ENCODE measurements around the gene ENTREP1. TPM values are rescaled to one million over a fixed set of nuclear protein-coding genes. Genes with fewer than 3 reads are reported as not detected.
"Not testable (repeated sequence)": the region's sequence is repeated elsewhere in the genome, so short reads cannot be mapped to it uniquely, and the experiment has no call there.

Gene ENTREP1
- polyA plus RNA-seq, 2 donors: 5.7 to 6.4 TPM

DNA sequence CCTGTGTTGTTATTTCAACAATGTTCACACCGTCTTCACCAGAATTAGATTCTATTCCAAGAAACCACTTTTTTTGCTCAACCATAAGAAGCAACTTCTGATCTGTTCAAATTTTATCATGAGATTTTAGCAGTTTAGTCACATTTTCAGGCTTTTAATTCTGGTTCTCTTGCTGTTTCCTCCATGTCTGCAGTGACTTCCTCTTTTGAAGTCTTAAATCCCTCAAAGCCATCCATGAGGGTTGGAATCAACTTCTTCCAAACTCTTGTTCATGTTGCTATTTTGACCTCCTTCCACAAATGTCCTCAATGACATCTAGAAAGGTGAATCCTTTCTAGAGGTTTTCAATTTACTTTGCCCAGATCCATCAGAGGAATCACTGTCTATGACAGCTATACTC is 25.7 kb upstream of the ENTREP1 start:
- H3K36me3 ChIP-seq (ENCODE audit: control insufficient read depth in 2 of 2, insufficient read depth in 2 of 2, low read length in 1 of 2): no peaks in the 10 kb centered on the region
- no peaks in the 10 kb centered on the region for H3K27me3 ChIP-seq (ENCODE audit: control insufficient read depth in 1 of 2, insufficient read depth in 2 of 2, low read length in 2 of 2)
- 61 to 79% methylated on average over 1 of the region's 1 CpG for WGBS, 2 donors
- no peaks in the 10 kb centered on the region for H3K9me3 ChIP-seq (ENCODE audit: control insufficient read depth in 2 of 2, insufficient read depth in 1 of 2, low read depth in 1 of 2, low read length in 1 of 2)
- H3K4me1 ChIP-seq (ENCODE audit: control insufficient read depth in 2 of 2, insufficient read depth in 2 of 2, low read length in 1 of 2): no peaks in the 10 kb centered on the region
- no peak overlapping the region for H3K4me3 ChIP-seq (ENCODE audit: low read depth in 1 of 2, low read length in 2 of 2)
- no peak overlapping the region for H3K27ac ChIP-seq (ENCODE audit: low read depth in 2 of 2, low read length in 1 of 2)

DNA sequence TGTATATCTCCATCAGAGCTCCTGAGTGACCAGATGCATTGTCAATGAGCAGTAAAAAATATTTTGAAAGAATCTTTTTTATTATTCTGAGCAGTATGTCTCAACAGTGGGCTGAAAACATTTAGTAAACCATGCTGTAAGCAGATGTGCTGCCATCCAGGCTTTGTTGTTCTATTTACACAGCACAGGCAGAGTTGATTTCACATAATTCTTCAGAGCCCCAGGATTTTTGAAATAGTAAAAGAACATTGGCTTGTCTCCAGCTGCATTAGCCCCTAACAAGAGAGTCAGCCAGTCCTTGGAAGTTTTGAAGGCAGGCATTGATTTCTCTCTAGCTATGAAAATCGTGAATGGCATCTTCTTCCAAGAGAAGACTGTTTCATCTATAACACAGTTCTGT is 25.2 kb upstream of the ENTREP1 start:
- 27 to 35% methylated on average over 1 of the region's 1 CpG for WGBS, 2 donors
- Histone ChIP-seq H3K9me3 (ENCODE audit: control insufficient read depth in 2 of 2, insufficient read depth in 1 of 2, low read depth in 1 of 2, low read length in 1 of 2) (no peaks in the 10 kb centered on the region), H3K4me3 (ENCODE audit: low read depth in 1 of 2, low read length in 2 of 2) (no peak overlapping the region), H3K27me3 (ENCODE audit: control insufficient read depth in 1 of 2, insufficient read depth in 2 of 2, low read length in 2 of 2) (no peaks in the 10 kb centered on the region), H3K4me1 (ENCODE audit: control insufficient read depth in 2 of 2, insufficient read depth in 2 of 2, low read length in 1 of 2) (no peaks in the 10 kb centered on the region), H3K27ac (ENCODE audit: low read depth in 2 of 2, low read length in 1 of 2) (no peak overlapping the region), H3K36me3 (ENCODE audit: control insufficient read depth in 2 of 2, insufficient read depth in 2 of 2, low read length in 1 of 2) (no peaks in the 10 kb centered on the region)

DNA sequence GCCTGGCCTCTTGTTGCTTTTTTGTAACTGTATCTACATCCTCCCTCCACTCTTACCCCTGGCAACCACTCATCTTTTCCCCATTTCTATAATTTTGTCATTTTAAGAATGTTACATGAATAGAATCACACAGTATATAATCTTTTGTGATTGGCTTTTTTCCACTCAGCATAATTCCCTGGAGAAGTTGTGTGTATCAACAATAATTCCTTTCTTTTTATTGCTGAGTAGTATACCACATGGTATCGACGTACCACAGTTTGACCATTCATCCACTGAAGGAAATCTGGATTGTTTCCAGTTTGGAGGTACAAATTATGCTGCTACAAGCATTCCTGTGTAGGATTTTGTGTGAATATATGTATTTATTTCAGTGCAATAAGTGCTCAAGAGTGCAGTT is 21.7 kb upstream of the ENTREP1 start:
- H3K4me3 ChIP-seq (ENCODE audit: low read depth in 1 of 2, low read length in 2 of 2): no peak overlapping the region
- H3K27ac ChIP-seq (ENCODE audit: low read depth in 2 of 2, low read length in 1 of 2): no peak overlapping the region
- no peaks in the 10 kb centered on the region for H3K4me1 ChIP-seq (ENCODE audit: control insufficient read depth in 2 of 2, insufficient read depth in 2 of 2, low read length in 1 of 2)
- no peaks in the 10 kb centered on the region for H3K9me3 ChIP-seq (ENCODE audit: control insufficient read depth in 2 of 2, insufficient read depth in 1 of 2, low read depth in 1 of 2, low read length in 1 of 2)
- H3K27me3 ChIP-seq (ENCODE audit: control insufficient read depth in 1 of 2, insufficient read depth in 2 of 2, low read length in 2 of 2): no peaks in the 10 kb centered on the region
- WGBS, 2 donors: 85 to 89% methylated on average over 2 of the region's 2 CpGs
- no peaks in the 10 kb centered on the region for H3K36me3 ChIP-seq (ENCODE audit: control insufficient read depth in 2 of 2, insufficient read depth in 2 of 2, low read length in 1 of 2)

DNA sequence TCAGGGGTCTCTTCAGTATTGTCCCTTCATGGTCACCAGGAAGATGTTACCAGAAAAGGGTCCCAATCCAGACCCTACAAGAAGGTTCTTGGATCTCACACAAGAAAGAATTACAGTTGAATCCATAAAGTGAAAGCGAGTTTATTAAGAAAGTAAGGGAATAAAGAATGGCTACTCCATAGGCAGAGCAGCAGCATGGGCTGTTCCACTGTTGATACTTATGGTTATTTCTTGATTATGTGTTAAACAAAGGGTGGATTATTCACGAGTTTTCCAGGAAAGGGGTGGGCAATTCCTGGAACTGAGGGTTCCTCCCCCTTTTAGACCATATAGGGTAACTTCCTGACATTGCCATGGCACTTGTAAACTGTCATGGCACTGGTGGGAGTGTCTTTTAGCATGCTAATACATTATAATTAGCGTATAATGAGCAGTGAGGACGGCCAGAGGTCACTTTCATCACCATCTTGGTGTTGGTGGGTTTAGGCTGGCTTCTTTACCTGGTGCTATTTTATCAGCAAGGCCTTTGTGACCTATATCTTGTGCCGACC is 18.0 kb upstream of the ENTREP1 start:
- not testable (repeated sequence) for H3K27ac ChIP-seq (ENCODE audit: low read depth in 2 of 2, low read length in 1 of 2); H3K36me3 ChIP-seq (ENCODE audit: control insufficient read depth in 2 of 2, insufficient read depth in 2 of 2, low read length in 1 of 2); H3K4me1 ChIP-seq (ENCODE audit: control insufficient read depth in 2 of 2, insufficient read depth in 2 of 2, low read length in 1 of 2); H3K4me3 ChIP-seq (ENCODE audit: low read depth in 1 of 2, low read length in 2 of 2); H3K9me3 ChIP-seq (ENCODE audit: control insufficient read depth in 2 of 2, insufficient read depth in 1 of 2, low read depth in 1 of 2, low read length in 1 of 2); H3K27me3 ChIP-seq (ENCODE audit: control insufficient read depth in 1 of 2, insufficient read depth in 2 of 2, low read length in 2 of 2)
- WGBS, 2 donors: 77 to 80% methylated on average over 5 of the region's 5 CpGs

DNA sequence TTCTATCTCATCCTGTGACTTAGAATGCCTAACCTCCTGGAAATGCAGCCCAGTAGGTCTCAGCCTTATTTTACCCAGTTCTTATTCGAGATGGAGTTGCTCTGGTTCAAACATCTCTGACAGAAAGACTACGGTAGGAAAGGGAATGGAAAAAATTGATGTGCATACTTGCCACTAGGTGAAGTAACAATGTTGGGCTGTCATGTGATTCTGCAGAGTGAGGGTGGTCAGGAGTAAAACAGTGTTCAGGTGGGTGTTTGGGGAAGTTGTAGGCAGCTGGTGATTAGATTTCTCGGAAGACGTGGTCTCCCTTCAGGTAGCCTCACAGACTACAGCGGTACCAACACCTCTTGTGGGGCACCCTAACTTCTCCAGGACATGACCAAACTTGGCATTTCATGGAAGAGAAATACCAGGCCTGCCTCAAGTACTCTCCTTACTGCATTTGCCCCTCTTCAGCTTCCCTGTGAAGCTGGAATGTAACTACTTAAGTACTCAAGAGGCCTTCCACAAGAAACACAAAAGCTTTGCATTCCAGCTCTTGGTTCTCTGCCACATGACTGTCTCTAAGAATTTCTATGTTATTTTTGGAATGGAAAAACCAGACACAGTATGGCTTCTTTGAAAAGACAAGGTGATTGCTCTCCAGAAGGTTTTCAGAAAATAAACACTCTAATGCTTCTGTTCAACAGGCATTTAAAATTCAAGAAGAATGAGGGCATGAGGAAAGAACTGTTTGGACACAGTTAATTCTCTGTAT is 17.4 kb upstream of the ENTREP1 start:
- WGBS, 2 donors: 81 to 90% methylated on average over 5 of the region's 5 CpGs
- H3K27ac ChIP-seq (ENCODE audit: low read depth in 2 of 2, low read length in 1 of 2): peak overlapping the region in 1 of 2 donors; percentile 19

DNA sequence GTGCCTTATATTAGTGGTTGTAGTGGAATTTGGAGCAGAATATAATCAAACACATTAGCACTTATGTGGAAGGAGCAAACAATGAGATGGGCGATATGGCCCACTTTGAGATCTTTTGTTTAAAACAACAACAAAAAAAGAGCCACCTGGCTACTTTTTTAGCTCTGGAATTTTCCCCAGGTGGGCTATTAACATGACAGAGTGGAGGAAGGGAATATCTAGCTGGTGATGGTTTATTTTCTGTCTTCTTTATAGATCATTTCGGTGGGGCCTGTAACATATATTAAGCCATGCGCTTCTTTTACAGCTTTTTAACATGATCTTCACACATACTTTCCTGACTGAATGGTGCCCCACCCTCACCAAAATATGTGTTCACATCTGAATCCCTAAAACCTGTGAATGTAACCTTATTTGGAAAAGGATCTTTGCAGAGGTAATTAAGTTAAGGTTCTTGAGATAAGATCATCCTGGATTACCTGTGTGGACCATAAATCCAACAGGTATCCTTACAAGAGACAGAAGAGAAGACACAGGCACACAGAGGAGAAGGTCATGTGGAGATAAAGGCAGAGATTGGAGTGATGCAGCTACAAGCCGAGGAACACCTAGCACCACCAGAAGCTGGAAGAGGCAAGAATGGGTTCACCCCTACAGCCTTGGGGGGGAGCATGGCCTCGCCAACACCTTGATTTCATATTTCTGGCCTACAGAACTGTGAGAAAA is 16.6 kb upstream of the ENTREP1 start:
- no peaks in the 10 kb centered on the region for H3K27me3 ChIP-seq (ENCODE audit: control insufficient read depth in 1 of 2, insufficient read depth in 2 of 2, low read length in 2 of 2)
- no peak overlapping the region for H3K4me3 ChIP-seq (ENCODE audit: low read depth in 1 of 2, low read length in 2 of 2)
- no peaks in the 10 kb centered on the region for H3K36me3 ChIP-seq (ENCODE audit: control insufficient read depth in 2 of 2, insufficient read depth in 2 of 2, low read length in 1 of 2)
- 85 to 89% methylated on average over 5 of the region's 5 CpGs for WGBS, 2 donors
- H3K27ac ChIP-seq (ENCODE audit: low read depth in 2 of 2, low read length in 1 of 2): no peak overlapping the region
- H3K9me3 ChIP-seq (ENCODE audit: control insufficient read depth in 2 of 2, insufficient read depth in 1 of 2, low read depth in 1 of 2, low read length in 1 of 2): peaks cover 3 to 7% of the 10 kb centered on the region in 2 donors
- H3K4me1 ChIP-seq (ENCODE audit: control insufficient read depth in 2 of 2, insufficient read depth in 2 of 2, low read length in 1 of 2): no peaks in the 10 kb centered on the region

More for the DNA sequence above, 17.4 kb upstream of the ENTREP1 start:
- H3K27me3 ChIP-seq (ENCODE audit: control insufficient read depth in 1 of 2, insufficient read depth in 2 of 2, low read length in 2 of 2): no peaks in the 10 kb centered on the region
- peaks cover 0 to under 1% of the 10 kb centered on the region in 2 donors for H3K9me3 ChIP-seq (ENCODE audit: control insufficient read depth in 2 of 2, insufficient read depth in 1 of 2, low read depth in 1 of 2, low read length in 1 of 2)
- H3K36me3 ChIP-seq (ENCODE audit: control insufficient read depth in 2 of 2, insufficient read depth in 2 of 2, low read length in 1 of 2): no peaks in the 10 kb centered on the region
- no peaks in the 10 kb centered on the region for H3K4me1 ChIP-seq (ENCODE audit: control insufficient read depth in 2 of 2, insufficient read depth in 2 of 2, low read length in 1 of 2)
- no peak overlapping the region for H3K4me3 ChIP-seq (ENCODE audit: low read depth in 1 of 2, low read length in 2 of 2)

DNA sequence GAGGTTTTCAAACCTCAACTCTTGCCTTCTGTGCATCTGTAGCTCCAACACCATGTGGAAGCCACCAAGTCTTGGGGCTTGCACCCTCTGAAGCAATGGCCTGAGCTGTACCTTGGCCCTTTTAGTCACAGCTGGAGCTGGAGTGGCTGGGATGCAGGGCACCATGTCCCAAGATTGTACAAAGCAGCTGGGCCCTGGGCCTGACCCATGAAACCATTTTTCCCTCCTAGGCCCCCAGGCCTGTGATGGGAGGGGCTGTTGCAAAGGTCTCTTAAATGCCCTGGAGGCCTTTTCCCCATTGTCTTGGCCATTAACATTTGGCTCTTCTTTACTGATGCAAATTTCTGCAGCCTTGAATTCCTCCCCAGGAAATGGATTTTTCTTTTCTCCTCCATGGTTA is 11.8 kb upstream of the ENTREP1 start:
- Histone ChIP-seq H3K27me3 (ENCODE audit: control insufficient read depth in 1 of 2, insufficient read depth in 2 of 2, low read length in 2 of 2) (no peaks in the 10 kb centered on the region), H3K4me3 (ENCODE audit: low read depth in 1 of 2, low read length in 2 of 2) (no peak overlapping the region), H3K36me3 (ENCODE audit: control insufficient read depth in 2 of 2, insufficient read depth in 2 of 2, low read length in 1 of 2) (no peaks in the 10 kb centered on the region), H3K9me3 (ENCODE audit: control insufficient read depth in 2 of 2, insufficient read depth in 1 of 2, low read depth in 1 of 2, low read length in 1 of 2) (peaks cover 3 to 7% of the 10 kb centered on the region in 2 donors), H3K4me1 (ENCODE audit: control insufficient read depth in 2 of 2, insufficient read depth in 2 of 2, low read length in 1 of 2) (no peaks in the 10 kb centered on the region), H3K27ac (ENCODE audit: low read depth in 2 of 2, low read length in 1 of 2) (no peak overlapping the region)

DNA sequence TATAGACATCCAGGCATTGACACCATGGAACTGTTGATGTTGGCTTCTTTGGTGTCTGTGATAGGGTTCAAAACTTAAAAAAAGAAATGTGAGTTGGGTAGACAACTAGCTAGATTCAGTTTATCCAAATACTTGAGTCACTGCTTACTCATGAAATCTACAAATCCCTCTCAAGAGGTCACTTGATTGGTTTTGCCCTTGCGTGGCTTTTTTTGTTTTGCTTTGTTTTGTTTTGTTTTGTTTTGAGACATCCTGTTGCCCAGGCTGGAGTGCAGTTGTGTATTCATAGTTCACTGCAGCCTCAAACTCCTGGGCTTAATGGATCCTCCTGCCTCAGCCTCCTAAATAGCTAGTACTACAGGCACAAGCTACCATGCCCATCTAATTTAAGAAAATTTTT is 10.5 kb upstream of the ENTREP1 start:
- 63 to 66% methylated on average over 1 of the region's 1 CpG for WGBS, 2 donors
- Histone ChIP-seq H3K4me3 (ENCODE audit: low read depth in 1 of 2, low read length in 2 of 2) (no peak overlapping the region), H3K4me1 (ENCODE audit: control insufficient read depth in 2 of 2, insufficient read depth in 2 of 2, low read length in 1 of 2) (no peaks in the 10 kb centered on the region), H3K27me3 (ENCODE audit: control insufficient read depth in 1 of 2, insufficient read depth in 2 of 2, low read length in 2 of 2) (no peaks in the 10 kb centered on the region), H3K9me3 (ENCODE audit: control insufficient read depth in 2 of 2, insufficient read depth in 1 of 2, low read depth in 1 of 2, low read length in 1 of 2) (peaks cover 3 to 7% of the 10 kb centered on the region in 2 donors), H3K36me3 (ENCODE audit: control insufficient read depth in 2 of 2, insufficient read depth in 2 of 2, low read length in 1 of 2) (no peaks in the 10 kb centered on the region), H3K27ac (ENCODE audit: low read depth in 2 of 2, low read length in 1 of 2) (no peak overlapping the region)

DNA sequence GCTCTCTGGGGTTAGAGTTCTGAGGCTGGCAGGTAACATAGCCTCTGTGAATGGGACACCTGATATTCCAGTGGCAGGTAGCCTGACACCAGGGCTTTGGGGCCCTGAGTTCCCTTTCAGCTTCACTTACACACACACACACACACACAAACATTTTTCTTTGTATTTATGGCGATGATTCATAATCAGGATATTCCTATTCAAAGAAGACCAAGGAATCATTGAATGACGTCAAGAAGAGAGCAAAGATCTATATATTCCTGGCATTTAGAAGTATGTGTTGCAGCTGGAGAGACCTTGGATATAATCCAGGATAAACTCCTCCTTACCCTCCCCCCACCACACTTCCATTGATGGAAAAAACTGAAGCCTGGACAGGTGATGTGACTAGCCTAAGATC is 7.9 kb upstream of the ENTREP1 start:
- H3K4me3 ChIP-seq (ENCODE audit: low read depth in 1 of 2, low read length in 2 of 2): no peak overlapping the region
- WGBS, 2 donors: 58 to 63% methylated on average over 2 of the region's 2 CpGs
- H3K27ac ChIP-seq (ENCODE audit: low read depth in 2 of 2, low read length in 1 of 2): no peak overlapping the region
- no peaks in the 10 kb centered on the region for H3K27me3 ChIP-seq (ENCODE audit: control insufficient read depth in 1 of 2, insufficient read depth in 2 of 2, low read length in 2 of 2)
- no peaks in the 10 kb centered on the region for H3K4me1 ChIP-seq (ENCODE audit: control insufficient read depth in 2 of 2, insufficient read depth in 2 of 2, low read length in 1 of 2)
- H3K36me3 ChIP-seq (ENCODE audit: control insufficient read depth in 2 of 2, insufficient read depth in 2 of 2, low read length in 1 of 2): no peaks in the 10 kb centered on the region
- H3K9me3 ChIP-seq (ENCODE audit: control insufficient read depth in 2 of 2, insufficient read depth in 1 of 2, low read depth in 1 of 2, low read length in 1 of 2): peaks cover 3 to 7% of the 10 kb centered on the region in 2 donors
